Neural crest cell (in vitro differentiated cells): ENCODE data around the gene GSTT2B. TPM values are rescaled to one million over a fixed set of nuclear protein-coding genes. Genes with fewer than 3 reads are reported as not detected.
"Not testable (repeated sequence)": the region's sequence is repeated elsewhere in the genome, so short reads cannot be mapped to it uniquely, and the experiment has no call there.

ENCODE experiments used
- DNase-seq: peaks from one replicate; pipeline ENCODE4 v3.0.0; 2021; ENCODE audit warnings: low read depth, mixed read lengths, low spot score
- H3K27ac Mint-ChIP-seq: one replicate; pipeline ENCODE4 v1.8.0; 2021; ENCODE audit warnings: mild to moderate bottlenecking, mixed read lengths; ENCODE audit not compliant: unreplicated experiment
- H3K27me3 Mint-ChIP-seq: 2 replicates; pipeline ENCODE4 v1.8.0; 2021; ENCODE audit warnings: low read depth, mild to moderate bottlenecking, mixed read lengths
- H3K36me3 Mint-ChIP-seq: 2 replicates; pipeline ENCODE4 v1.8.0; 2021; ENCODE audit warnings: low read depth, mild to moderate bottlenecking, mixed read lengths
- H3K4me1 Mint-ChIP-seq: 2 replicates; pipeline ENCODE4 v1.8.0; 2021; ENCODE audit warnings: mixed read lengths
- H3K4me3 Mint-ChIP-seq: one replicate; pipeline ENCODE4 v1.8.0; 2021; ENCODE audit warnings: mild to moderate bottlenecking, mixed read lengths
- H3K9me3 Mint-ChIP-seq: 2 replicates; pipeline ENCODE4 v1.8.0; 2021; ENCODE audit warnings: mixed read lengths
- CTCF ChIP-seq: fragments of 200-600 bp; sonication (generic); conservative IDR thresholded peaks from 2 replicates; pipeline ENCODE4 v1.5.0; 2021; ENCODE audit warnings: antibody characterized with exemption, mild to moderate bottlenecking
- total RNA-seq: library from RNA; stranded (reverse); gene quantifications from 2 replicates; pipeline ENCODE4 v1.2.1, GENCODE V29; 2021

Gene GSTT2B
- total RNA-seq, 1 donor from 2014 or later: 2.1 TPM

DNA sequence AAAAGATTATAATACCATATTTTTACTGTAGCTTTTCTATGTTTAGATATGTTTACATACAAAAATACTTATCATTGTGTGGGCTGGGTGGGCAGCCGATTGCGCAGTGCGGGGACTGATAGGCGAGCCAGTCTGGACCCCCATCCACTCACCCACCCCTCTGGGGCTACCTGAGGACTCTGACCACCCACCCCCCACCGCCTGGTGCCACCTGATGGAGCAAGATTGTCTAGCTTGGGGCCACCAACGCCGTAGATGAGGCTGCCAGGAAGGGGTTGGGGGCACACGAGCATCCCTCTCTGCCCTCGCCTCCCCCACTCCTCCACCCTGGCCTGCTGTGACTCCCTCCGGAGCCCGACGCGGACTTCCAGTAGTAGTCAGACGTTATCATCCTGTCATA lies 34.4 kb downstream of the GSTT2B start:
- Mint-ChIP-seq H3K9me3 (peaks cover 8% of the 10 kb centered on the region), H3K27me3 (no peaks in the 10 kb centered on the region), H3K27ac (no peak overlapping the region), H3K4me3 (no peak overlapping the region), H3K4me1 (no peaks in the 10 kb centered on the region), H3K36me3 (peaks cover 52% of the 10 kb centered on the region)
- no peak for TF ChIP-seq CTCF
- no peak for DNase-seq

DNA sequence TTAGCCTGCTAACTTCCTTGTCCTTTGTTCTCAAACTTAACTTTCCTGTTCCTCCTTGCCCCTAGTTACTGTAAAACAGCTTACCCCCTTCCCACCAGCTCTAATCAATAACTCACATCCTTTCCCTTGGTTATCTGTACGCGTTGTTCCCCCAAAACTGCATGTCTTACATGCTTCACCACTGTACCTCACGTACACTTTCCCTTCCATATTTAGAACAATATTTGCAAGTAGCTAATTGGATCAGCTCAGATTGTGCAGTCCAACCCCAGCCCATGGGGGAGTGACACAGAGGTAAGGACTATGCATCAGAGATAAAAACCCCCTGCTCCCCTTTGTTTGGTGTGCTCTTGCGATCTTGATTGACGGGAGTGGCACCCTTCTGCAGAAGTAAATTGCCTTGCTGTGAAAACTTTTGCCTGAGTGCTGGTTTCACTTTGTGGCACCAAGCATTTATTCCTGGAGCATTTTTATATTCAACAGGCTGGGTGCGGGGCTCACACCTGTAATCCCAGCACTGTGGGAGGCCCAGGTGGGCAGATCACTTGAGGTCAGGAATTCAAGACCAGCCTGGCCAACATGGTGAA lies 35.9 kb downstream of the GSTT2B start:
- Mint-ChIP-seq H3K9me3 (peaks cover 3% of the 10 kb centered on the region), H3K27me3 (no peaks in the 10 kb centered on the region), H3K27ac (no peak overlapping the region), H3K4me1 (no peaks in the 10 kb centered on the region), H3K4me3 (no peak overlapping the region), H3K36me3 (peaks cover 50% of the 10 kb centered on the region)
- DNase-seq: no peak
- TF ChIP-seq CTCF: no peak

DNA sequence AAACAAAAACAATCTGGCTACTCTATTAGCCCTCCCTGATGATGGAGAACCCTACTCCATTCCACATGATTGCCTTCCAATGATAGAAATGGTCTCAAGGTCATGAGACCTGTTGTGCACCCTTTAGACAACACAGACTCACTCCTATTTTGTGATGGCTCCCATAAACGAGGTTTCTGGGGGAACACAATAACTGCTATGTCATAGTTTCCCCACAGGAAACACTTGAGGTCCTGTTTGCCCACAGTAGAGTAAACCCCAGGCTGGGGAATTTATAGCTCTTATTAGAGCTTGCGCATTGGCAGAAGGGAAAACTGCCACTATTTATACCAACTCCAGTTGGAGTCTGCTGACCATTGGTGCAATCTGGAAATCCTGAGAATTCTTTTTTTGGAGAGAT lies 38.1 kb downstream of the GSTT2B start:
- Mint-ChIP-seq H3K27ac (no peak overlapping the region), H3K27me3 (no peaks in the 10 kb centered on the region), H3K9me3 (peaks cover 3% of the 10 kb centered on the region), H3K4me3 (no peak overlapping the region), H3K4me1 (no peaks in the 10 kb centered on the region), H3K36me3 (peaks cover 43% of the 10 kb centered on the region)
- TF ChIP-seq CTCF: no peak
- DNase-seq: no peak

DNA sequence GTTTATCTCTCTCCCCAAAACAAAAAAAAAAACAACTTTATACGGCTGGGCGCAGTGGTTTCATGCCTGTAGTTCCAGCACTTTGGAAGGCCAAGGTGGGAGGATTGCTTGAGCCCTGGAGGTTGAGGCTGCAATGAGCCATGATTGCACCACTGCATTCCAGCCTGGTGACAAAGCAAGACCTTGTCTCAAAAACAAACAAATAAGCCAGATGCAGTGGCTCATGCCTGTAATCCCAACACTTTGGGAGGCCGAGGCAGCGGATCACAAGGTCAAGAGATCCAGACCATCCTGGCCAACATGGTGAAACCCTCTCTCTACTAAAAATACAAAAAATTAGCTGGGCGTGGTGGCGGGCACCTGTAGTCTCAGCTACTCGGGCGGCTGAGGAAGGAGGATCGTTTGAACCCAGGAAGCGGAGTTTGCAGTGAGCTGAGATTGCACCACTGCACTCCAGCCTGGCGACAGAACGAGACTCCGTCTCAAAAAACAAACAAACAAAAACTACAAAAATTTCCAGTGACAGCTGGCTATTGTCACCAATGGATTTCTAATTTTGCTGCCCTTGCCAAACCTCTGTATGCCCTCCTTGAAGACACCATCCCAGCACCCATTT lies 39.3 kb downstream of the GSTT2B start:
- peak overlapping the region; percentile 57 for H3K27ac Mint-ChIP-seq
- H3K9me3 Mint-ChIP-seq: not testable (repeated sequence)

DNA sequence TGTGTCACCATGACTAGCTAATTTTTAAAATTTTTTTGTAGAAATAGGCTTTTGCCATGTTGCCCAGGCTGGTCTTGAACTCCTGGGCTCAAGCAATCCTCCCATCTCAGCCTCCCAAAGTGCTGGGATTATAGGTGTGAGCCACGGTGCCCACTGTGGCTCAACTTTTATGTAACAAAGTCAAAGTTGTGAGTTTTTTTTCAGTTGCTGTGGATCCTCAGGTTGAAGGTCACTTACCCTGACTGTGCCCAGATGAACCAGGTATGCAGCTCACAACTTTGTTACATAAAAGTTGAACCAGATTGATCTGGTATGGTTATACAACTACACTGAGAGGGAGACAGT lies 40.8 kb downstream of the GSTT2B start:
- H3K4me3 Mint-ChIP-seq, H3K9me3 Mint-ChIP-seq, DNase-seq, H3K4me1 Mint-ChIP-seq, H3K27me3 Mint-ChIP-seq, H3K27ac Mint-ChIP-seq: not testable (repeated sequence)
- H3K36me3 Mint-ChIP-seq: peaks cover 26% of the 10 kb centered on the region

More for the DNA sequence above, 39.3 kb downstream of the GSTT2B start:
- H3K4me3 Mint-ChIP-seq, H3K27me3 Mint-ChIP-seq, H3K4me1 Mint-ChIP-seq, DNase-seq: not testable (repeated sequence)
- peaks cover 34% of the 10 kb centered on the region for H3K36me3 Mint-ChIP-seq

GRCh38 chr22:23915290-23915689 lies 45.7 kb downstream of the GSTT2B start:
- no peak for TF ChIP-seq CTCF
- Mint-ChIP-seq H3K27ac (no peak overlapping the region), H3K4me1 (peaks cover 26% of the 10 kb centered on the region), H3K36me3 (peaks cover 16% of the 10 kb centered on the region), H3K27me3 (no peaks in the 10 kb centered on the region), H3K4me3 (peak overlapping the region; percentile 8), H3K9me3 (peaks cover 9% of the 10 kb centered on the region)
- no peak for DNase-seq
